Inflammatory macrophage (primary cell): ENCODE data around the gene WT1.

Experiments
- DNase-seq, 2 donors: peaks; one replicate each; pipeline ENCODE4 v3.0.0-alpha.2; 2020 to 2022

WT1 gene

GRCh38 chr11:32421992-32422391 is 13.3 kb downstream of the WT1 start:
- no peak for DNase-seq

DNA sequence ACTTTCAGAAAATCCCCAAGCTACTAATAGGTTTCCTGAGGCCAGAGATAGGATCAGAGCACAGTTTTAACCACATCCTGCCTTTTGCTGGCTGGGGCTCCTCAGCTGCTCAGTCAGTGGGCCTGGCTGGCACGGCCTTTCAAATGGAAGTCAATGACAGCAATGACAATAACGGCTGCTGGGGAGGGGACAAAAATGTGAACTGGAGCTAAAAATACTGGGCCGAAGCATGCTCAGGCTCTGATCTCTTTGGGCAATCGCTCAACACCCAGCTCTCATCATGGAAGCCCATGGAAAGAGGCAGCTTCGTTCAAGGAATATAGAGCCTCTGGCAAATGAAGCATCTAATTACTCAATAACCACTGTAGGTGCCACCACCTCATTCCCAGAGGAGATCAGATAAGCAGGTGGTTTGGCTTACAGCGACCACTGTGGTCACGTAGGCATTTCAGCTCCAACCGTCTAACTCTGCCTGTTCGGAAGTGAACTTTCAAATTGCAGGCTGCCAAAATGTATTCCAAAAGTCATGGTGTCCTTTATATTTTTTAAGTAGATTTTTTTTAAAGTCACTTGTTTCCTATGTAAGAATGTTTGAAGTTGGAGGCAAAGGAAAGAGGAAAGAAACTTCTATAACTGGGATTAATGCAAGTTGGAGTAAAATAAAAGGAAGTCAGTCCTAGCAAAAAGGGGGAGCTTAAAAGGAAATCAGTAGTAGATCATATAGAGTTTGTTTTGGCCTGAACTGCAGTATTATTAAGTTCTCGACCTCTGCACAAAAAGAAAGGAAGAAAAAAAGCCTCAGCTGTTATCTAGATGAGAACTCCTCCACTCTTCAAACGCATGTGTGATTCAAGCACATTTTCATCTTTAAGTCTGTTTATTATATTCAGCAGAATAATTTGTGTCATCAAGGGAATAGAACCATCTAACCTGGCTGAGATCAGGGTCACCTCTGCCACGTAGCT is 14.1 kb downstream of the WT1 start:
- DNase-seq, result no peak

DNA sequence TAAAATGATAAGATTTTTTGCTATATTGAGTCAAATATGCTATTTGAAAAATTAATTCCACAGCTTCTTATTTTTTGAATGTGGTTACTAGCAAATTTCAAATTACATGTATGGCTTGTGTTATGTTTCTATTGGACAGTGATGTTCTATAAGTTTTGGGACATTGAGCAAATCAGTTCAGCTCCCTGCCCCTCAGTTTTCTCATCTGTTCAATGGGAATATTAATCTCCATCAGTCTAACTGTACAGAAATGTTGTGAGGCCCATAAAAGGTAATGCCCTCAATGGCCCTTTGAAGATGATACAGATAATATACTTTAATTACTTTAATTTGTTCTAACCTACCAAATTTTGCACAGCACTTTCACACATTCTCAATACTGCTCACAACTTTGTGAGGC is 15.2 kb downstream of the WT1 start:
- no peak for DNase-seq

DNA sequence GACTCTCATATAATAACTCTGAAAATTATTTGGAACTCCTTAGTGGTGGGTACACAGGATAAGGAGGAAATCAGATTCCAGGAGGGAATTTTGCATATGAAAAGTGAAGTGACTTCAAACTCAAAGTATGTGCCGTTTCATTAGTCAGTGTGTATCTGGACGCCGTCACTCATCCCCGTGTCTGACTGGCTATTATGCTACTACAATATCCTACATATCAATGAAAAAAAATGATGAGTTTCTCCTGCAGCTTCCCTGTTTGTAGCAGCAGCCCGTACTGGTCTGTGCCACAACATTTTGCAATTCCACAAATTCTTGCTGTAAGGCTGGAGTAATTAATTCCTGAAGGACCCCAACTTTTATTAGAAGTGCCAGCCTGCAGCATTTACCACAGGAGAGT is 16.5 kb downstream of the WT1 start:
- DNase-seq, result no peak

DNA sequence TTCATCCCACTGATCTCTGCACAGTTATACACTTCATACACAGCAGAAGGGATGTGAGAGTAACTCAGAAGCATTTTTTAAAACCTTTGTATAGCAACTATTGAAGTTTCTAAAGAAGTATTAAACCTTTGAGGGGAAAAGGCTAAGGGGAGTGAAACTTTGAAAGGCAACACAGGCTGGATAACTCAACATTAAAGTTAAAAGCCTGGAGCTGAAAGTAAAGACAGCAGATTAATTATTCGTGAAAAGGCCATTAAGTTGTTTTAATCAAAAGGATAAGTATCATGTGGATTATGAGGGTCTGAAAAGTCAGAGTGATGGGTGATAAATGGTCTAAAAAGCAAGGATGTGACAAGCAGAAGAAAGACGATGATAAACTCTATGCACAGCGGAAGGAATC is 17.5 kb downstream of the WT1 start:
- no peak for DNase-seq

GRCh38 chr11:32416301-32416700 is 19.0 kb downstream of the WT1 start:
- DNase-seq, result no peak

- DNase-seq, result no peak
Observed at GRCh38 chr11:32414925-32415324, 20.4 kb downstream of the WT1 start.

GRCh38 chr11:32411942-32412615 is 23.3 kb downstream of the WT1 start:
- no peak for DNase-seq

DNA sequence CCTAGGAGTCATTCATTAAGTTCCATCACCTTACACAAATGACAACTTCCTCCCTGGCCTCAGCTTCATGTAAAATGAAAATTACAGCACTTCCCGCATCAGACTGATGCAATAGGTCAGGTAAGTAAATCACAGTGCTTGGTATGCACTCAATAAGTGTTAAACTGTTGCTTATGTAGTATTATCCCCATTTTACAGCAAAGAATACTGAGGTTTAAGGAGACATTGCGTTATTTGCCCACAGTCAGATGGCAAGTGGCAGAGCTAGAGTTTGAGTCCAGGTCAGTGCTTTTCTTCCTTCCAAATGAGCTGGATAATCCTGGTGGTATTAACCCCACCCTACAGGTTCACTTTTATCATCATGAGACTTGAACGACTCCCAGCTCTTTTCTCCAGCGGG is 29.7 kb downstream of the WT1 start:
- no peak for DNase-seq

DNA sequence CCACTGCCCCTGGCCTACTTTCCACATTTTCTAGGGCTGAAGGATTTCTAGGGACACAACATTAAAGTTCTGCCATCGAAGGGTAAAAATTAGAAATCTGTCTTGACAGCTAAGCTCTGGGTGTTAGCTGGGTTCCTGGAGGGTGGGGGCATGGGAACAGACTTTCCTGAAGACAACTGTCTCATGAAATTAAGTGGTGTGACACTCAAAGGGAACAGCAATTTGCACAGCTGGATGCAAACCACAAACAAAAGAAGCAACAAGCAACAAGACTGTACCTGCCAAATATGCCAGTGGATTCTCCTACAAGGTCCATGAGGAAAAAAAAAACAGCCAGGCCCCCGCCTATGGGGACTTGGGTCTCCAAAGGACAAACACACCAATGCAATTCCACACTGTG is 32.5 kb downstream of the WT1 start:
- DNase-seq, result no peak

GRCh38 chr11:32400670-32401369 is 34.5 kb downstream of the WT1 start:
- no peak for DNase-seq

GRCh38 chr11:32400196-32400595 is 35.1 kb downstream of the WT1 start:
- no peak for DNase-seq

DNA sequence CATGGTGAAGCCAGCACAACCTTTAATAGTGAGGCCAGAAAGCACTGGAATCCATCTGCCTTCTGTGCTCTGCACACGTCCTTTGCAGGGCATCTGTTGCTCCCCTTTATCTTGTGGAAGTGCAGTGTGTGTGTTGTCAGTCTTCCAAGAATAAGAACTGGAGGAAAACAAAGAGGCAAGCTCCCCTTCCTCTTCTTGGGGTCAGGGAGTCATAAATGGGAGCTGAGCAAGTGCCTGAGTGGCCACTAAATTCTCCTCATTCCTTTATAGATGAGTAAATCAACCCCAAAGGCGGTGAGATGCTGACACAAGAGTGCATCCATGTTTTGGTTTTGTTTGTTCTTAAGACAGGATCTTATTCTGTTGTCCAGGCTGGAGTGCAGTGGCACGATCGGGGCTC is 38.3 kb downstream of the WT1 start:
- no peak for DNase-seq

GRCh38 chr11:32396331-32396730 is 39.0 kb downstream of the WT1 start:
- DNase-seq, result no peak

- no peak for DNase-seq
Observed at GRCh38 chr11:32395127-32395526, 40.2 kb downstream of the WT1 start.

GRCh38 chr11:32392840-32393239 is 42.5 kb downstream of the WT1 start:
- DNase-seq, result no peak

GRCh38 chr11:32391956-32392553 is 43.3 kb downstream of the WT1 start:
- DNase-seq, result no peak

GRCh38 chr11:32391479-32391878 is 43.9 kb downstream of the WT1 start:
- DNase-seq, result no peak

DNA sequence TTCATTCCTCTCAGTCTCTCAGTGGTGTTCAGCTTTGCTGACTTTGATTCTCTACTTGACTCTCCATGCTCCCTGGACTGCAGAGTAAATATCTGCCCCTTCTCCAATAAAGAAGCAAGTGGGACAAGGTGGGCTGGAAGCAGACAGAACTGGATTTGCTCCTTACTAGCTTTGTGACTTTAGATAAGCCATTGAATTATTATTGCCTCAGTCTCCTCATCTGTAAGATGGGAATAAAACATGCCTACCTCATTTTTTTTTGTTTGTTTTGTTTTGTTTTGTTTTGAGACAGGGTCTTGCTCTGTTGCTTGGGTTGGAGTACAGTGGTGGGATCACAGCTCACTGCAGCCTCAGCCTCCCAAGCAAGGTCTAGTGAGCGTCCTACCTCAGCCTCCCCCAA is 44.6 kb downstream of the WT1 start:
- DNase-seq, result no peak

DNA sequence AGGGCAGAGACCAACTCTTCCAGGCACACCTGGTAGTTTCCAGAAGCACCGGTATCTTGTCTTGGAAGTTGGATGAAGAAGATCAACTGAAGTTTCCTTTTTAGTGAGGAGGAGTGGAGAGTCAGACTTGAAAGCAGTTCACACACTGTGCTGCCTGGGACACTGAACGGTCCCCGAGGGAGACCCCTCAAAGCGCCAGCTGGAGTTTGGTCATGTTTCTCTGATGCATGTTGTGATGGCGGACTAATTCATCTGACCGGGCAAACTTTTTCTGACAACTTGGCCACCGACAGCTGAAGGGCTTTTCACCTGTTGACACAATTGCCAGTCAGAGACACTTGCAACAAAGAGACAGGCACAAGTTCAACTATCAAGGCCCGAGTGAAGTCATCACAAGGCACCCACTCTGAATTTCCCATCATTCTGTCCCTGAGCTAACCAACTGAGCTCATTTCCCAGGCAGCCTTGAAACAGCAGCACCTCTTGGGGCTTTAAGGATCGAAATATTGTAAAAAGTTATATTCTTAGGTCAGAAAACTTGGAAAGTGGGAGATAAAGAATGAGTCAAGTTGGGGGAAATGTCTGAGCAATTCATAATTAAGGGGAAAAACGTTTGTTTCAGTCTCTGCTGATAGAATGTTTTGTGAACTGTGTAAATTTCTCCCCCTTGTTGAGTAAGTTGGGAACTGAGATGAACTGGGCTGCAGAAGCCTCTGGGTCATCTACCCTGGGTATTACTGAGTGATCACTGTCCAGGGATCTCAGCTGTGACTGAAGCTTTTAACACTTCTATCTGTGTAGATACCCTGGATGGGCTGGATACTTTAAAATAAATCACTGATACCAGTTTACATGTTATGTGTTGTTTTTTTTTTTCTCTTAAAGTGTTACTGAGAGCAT is 46.2 kb downstream of the WT1 start:
- no peak for DNase-seq

DNA sequence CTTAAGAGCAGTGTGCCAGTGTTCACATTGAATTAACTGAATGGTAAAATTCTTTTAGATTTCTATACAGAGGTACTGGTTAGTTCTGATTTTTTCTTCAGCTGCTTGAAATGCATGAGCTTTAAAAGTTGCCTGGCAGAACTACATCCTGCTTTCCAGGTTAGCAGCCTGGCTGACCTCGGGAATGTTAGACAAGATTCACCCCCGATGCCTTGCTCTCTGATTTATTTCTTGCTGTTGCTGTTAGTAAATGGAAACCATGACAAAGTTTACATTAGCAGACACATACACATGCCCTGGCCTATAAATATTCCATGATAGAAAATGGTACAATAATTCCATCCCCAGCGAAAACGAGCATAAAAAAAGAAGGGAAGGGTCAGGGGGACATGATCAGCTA is 47.0 kb downstream of the WT1 start:
- DNase-seq, result no peak

DNA sequence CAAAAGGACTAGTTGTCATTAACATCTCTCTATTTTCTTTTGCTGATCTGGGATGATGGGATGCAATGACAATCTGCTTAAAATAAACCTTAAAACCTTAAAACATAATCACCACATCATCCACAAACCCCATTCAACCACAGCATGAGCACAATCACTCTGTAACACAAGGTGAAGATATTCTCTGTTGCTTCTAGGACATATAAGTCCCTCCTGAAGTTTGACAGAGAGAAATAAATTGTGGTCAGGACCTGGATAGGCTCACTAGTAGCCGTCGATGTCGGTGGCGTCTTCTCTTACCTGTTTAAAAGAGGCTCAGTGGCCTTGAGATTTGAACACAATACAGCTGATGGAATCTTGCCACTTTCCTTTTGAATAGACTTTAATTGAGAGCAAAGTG is 47.9 kb downstream of the WT1 start:
- DNase-seq, result no peak
